ENCODE results near the gene RMI1.
"Not testable (repeated sequence)": the region's sequence is repeated elsewhere in the genome, so short reads cannot be mapped to it uniquely, and the experiment has no call there.

RMI1 gene

DNA sequence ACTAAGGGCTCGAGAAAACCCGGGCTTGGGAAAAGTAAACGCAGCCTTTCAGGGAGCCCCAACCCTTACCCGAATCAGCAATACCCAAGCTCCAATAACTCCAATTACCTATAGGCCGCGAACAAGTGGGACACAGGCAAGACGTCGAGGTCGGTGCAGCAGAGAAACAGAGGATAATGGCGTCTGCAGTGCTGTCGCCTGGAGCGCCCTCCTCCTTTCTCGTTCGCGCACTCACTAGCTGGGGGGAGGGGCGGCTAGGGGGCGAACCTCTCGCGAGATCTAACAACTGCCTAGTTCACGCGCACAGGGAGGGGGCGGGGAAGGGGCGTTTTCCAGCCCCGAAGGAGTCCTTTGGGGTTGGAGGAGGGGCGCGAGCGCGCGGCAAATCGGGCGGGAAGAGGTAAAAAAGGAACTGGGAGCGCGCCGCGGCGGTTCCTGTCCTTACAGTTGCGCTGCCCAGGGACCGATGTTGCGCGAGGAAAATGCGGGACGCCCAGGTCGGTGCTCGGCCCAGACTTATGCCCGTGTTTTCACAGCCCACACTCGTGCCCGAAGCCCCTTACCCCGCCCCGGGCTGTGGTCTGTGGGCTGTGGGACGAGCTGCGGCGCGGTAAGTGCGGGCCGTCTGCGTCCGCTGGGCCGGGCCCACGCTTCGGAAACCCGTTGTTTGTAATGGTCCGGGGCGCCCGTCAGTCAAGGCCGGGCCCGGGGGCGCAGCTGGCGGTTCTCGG is at the start of gene RMI1:
Gene RMI1 (plus strand): TSS at position 411 of the 731 bp plus-strand sequence. CDS start 20,182 bp downstream, outside the sequence.
- DNase-seq = peak; percentile 97

DNA sequence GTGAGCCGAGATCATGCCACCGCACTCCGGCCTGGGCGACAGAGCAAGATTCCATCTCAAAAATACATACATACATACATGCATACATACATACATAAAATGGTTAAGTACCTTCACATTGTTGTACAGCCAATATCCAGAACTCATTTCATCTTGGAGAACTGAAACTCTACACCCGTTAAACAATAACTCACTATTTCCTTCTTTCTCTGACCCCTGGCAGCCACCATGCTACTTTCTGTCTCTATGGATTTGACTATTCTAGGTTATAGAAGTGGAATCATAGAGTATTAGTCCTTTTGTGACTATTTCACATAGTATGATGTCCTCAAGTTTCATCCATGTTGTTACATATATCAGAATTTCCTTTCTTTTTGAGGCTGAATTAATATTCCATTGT is 49.7 kb upstream of the RMI1 start:
- no peak for DNase-seq

DNA sequence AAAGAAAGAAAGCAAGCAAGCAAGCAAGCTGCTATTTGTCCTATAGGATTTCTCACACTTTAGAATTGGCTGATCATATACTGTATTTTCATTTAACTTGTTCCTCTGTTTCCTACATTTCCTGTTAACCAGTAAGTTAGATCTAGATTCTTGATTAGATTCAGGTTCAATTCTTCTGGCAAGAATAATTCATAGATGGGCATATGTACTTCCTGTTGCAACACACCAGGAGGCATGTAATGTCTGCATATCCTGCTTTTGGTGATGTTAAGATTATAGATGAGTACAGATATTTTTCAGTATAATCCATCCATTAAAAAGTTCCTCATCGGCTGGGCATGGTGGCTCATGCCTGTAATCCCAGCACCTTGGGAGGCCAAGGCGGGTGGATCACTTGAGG is 48.6 kb upstream of the RMI1 start:
- DNase-seq = peak; percentile 3

DNA sequence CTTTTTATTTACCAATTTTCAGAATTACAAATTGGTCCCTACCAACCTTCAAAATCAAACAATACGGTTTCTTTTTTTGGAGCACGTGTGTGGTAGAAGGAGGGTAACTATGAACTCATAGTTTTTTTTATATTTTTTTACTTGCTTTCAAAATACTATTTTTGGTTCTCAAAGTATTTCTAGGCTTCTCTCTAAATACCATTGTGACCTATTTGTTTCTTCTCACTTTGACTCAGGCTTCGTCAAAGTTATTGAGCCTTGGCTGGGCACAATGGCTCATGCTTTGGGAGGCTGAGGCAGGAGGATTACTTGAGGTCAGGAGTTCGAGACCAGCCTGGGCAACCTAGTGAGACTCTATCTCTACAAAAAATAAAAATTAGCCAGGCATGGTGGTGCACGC is 47.8 kb upstream of the RMI1 start:
- DNase-seq = no peak

DNA sequence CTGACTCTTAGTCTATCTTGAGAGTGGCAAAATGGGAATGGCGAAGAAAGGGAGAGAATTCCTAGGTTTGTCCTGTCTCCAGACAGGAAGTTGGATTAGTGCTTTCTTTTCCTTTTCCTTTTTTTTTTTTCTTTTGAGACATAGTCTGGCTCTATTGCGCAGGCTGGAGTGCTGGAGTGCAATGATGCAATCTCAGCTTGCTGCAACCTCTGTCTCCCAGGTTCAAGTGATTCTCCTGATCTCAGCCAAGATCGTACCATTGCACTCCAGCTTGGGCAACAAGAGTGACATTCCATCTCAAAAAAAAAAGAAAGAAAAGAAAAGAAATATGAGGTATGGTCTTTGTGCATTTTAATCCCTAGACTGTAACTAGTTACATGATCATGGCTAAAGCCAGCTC is 46.8 kb upstream of the RMI1 start:
- DNase-seq = peak; percentile 61

DNA sequence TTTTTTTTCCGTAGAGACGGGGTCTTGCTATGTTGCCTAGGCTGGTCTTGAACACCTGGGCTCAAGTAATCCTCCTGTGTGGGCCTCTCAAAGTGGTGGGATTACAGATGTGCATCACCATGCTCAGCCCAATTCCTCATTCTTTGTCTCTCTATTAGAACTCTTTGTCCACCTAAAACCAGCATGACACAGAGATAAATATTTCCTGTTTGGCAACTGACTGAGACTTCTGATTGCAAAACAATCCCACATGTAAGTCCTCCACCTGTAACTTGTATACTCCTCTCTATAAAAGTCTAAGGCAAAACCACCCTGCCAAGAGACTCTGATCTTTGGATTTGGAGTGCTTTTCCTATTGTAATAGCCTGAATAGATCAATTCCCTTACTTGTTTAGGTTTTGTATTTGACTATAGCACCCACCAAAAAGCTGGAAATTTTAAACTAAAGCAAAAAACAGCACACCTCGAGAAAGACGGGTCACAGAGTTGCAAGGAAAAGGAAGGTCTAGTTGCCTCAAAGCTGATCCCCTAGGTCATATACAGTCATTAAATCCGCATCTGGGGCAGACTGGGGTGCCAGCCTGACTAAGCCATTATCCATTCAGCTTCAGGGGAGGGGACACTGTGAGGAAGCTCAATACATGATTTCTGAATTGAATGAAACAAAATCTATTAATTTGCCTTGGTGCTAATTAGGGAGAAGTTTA is 45.9 kb upstream of the RMI1 start:
- peak; percentile 78 for DNase-seq

DNA sequence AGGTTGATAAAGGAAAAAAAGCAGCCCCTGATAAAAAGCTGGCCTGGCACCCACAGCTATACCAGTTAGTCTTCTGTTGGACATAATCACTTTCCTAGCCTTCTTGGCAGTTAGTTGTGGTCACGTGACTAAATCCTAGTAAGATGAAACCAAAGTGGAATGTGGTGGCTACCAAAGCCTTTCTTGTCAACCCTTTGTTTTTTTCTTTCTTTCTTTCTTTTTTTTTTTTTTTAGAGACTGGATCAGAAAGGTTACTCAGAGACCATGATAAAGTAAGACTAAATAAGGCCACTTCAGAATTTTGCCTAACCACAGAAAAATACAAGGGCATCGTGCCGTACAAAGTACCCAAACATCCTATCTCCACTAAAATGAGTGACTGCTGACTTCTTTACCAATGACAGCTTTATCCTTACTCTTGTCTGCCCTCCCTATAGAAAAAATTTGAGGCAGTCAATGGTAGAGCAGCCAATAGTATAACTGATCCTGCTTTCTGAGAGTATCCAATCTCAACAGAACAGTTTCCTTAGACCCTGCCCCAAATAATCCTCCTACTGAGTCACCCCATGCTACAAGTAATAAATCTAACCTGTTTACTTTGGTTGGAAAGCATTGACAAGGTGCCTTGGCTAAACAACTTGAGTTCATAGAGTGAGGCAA is 45.2 kb upstream of the RMI1 start:
- DNase-seq = peak; percentile 85

DNA sequence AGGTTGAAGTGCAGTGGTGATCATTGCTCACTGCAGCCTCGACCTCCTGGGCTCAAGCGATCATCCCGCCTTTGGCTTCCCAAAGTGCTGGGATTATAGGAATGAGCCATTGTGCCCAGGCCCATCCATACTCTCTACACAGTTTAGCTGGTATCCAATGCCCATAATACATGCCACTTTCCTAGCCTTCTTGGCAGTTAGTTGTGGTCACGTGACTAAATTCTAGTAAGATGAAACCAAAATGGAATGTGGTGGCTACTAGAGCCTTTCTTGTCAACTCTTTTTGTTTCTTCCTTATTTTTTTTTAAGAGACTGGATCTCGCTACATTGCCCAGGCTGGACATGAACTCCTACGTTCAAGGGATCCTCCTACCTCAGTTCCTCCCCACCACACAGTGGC is 44.1 kb upstream of the RMI1 start:
- no peak for DNase-seq

DNA sequence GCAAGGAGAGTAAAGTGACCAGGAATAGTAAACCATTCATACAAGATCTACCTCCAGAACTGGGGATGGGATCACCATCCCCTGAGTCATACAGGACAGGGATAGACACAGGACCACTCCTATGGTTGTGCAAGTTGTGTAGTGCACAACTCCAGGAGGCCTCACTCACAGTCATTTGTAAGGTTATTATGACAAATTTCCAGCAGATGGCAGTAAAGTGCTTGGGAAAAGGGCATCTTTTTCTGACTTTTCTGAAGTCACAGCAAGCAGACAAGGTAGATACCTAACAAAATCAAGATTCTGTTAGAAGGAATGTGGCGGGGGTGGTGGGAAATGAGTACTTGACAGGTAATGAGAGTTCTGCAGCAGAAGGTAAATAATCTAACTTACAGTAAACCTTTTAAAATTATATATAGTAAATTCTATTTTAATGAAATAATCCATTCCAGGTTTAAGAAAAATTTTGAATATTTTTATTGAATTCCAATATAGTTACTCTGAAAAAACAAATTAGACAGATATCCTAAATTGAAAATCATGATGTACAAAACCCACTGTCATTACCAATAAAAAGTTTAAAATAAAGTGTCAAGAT is 42.6 kb upstream of the RMI1 start:
- peak; percentile 58 for DNase-seq

DNA sequence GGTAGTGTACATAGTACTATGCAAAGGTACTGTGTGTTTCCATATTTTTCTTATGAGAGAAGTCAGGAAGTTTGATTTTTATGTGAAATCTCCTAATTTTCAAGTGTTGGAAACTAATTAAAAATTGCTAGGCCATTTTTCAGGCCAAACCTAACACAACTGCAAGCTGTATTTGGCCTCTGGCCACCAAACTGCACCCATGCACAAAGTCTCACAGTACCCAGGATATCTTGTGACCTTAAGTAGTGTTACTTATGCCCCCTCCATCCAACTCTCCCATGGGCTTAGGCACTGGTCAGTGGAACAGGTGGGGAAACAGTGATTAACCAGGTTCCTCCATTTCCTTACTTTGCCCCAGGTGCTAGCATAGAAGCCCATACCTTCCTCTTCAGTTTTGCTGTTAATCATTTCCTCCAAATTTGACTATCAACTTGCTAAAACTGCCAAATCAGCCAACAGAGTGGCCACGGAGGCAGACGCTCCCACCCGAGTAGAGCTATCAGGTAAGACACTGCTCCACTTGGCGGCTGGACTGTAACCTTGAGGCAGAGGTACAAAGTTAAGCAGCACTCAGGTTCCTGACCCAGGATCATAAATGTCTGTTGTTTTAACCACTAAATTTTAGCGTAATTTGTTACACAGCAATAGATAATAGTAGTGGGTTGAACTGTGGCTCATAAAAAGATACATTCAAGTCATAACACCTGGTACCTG is 39.9 kb upstream of the RMI1 start:
- no peak for DNase-seq

DNA sequence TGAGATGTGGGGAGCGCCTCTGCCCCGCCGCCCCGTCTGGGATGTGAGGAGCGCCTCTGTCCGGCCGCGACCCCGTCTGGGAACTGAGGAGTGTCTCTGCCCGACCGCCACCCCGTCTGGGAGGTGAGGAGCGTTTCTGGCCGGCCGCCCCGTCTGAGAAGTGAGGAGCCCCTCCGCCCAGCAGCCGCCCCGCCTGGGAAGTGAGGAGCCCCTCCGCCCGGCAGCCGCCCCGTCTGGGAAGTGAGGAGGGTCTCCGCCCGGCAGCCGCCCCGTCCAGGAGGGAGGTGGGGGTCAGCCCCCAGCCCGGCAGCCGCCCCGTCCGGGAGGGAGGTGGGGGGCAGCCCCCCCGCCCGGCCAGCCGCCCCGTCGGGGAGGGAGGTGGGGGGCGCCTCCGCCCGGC is 32.5 kb upstream of the RMI1 start:
- not testable (repeated sequence) for DNase-seq

DNA sequence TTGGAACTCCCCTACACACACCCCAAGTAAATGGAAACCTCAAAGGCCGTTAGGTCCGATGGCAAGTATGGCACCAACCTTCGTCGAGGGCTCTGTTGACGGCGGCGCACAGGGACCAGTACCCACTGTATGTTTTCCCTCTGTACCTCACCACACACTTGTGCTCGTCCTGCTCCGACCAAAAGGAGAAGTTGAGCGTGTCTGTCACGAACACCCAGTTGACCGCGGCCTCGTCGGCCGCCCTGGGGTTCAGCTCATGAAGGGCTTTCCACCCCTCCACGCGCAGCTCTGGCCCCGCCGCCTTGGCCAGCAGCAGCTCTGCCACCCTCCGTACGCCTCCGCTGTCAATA is 24.5 kb upstream of the RMI1 start:
- DNase-seq = peak; percentile 8

DNA sequence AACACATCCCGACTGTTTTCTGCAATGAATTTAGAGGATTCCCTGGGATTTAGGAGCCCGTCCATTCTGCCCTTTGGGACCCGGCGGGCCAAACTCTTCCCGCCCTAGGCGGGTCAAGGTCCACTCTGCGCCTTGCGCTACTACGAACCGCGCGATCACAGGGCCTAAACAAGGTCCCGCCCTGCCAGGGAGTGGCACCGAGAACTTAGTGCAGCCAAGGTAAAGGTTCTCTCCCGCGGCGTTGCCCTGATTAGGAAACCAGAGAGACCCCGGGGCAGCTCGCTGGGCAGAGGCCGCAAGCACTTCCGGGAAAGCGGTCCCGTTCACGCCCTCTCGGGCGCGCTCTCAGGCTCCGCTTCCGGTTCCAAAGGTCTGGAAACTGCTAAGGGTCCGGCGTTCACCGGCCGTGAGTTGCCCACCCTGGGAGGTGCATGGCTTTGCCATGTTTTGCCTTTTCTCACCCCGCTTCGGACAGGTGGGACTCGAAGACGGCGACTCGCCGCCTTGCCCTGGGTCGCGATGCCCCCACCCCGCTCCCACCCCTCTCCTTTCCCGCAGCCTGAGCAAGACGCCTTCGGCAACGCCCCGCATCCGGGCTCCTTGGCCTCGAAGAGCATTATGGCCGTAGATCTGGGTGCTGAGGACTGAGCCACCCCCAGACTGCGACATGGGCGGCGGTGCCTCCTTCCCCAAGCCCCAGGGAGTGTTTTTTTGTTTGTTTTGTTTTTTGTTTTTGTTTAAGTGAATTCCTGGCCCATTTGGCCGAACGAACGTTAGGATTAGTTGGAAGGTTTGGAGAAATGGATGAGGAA is 24.0 kb upstream of the RMI1 start:
- peak; percentile 63 for DNase-seq

DNA sequence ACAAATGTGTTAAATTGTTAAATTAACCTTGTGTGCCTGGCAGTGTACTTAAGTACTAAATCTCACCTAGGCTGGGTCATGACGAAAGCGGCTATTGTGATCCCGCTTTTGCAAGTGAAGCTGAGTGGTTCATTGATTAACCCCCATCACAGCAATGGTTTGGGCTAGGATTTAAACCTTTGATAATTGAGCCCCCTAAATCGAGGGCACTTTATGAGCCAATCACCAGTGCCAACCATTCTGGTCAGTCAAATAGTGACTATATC is 23.4 kb upstream of the RMI1 start:
- DNase-seq = no peak

DNA sequence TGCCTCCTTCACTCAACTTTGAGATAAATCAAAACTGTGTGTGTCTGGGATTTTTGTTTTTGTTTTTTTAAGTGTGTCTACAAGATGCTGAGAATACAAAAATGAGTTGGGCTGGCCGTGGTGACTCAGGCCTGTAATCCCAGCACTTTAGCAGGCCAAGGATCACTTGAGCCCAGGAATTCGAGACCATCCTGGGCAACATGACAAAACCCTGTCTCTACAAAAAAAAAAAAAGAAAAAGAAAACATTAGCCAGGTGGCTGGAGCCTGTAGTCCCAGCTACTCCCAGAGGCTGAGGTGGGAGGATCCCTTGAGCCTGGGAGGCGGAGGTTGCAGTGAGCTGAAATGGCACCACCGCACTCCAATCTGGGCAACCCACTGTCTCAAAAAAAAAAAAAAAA is 21.5 kb upstream of the RMI1 start:
- peak; percentile 75 for DNase-seq

DNA sequence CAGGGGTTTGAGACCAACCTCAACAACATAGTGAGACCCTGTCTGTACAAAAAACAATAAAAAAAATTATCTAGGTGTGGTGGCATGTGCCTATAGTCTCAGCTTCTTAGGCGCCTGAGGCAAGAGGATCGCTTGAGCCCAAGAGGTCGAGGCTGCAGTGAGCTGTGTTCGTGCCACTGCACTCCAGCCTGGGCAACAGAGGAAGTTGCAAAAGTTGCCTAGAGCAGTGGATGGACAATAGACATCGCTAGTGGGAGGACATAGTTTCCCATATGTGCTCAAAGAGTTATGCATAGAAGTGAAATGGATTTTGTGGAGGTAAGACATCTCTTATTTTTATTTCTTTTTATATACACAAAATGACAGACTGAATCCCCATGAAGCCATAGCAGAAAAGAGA is 19.6 kb upstream of the RMI1 start:
- no peak for DNase-seq

DNA sequence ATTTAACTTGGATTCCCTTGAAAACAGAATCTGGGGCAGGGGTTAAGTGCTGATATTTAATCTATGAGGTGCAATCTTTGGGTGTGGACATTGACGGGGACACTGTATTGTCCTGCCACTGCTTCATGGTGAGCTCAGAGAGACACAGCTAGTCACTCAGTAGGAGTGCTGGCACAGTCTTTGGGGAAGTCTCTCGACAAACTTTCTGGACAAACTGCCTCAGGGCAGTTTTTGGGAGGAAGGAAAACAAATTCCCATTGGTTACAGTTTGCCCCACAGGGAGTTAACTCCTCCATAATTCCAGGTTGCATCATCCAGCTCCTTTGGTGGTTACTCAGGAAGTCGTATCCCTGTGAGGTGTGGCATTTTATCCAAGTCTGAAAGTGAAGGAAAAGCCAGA is 18.4 kb upstream of the RMI1 start:
- no peak for DNase-seq

DNA sequence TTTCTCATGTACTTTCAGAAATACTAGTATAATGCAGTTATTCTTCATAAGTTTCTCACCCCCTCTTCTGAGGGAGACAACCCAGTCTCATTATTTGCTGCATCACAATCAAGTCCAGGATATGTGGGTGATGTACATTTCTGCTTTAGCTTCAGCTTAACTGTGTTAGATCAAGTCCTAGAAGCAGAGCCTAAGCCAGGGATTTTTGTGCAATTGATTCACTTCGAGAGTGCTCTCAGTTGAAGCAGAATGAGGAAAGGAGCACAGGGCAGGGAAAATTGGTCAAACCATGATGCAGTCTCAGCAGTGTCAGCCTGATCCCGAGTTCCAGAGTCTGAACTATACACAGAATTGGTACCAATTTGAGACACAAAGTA is 15.6 kb upstream of the RMI1 start:
- peak; percentile 7 for DNase-seq

DNA sequence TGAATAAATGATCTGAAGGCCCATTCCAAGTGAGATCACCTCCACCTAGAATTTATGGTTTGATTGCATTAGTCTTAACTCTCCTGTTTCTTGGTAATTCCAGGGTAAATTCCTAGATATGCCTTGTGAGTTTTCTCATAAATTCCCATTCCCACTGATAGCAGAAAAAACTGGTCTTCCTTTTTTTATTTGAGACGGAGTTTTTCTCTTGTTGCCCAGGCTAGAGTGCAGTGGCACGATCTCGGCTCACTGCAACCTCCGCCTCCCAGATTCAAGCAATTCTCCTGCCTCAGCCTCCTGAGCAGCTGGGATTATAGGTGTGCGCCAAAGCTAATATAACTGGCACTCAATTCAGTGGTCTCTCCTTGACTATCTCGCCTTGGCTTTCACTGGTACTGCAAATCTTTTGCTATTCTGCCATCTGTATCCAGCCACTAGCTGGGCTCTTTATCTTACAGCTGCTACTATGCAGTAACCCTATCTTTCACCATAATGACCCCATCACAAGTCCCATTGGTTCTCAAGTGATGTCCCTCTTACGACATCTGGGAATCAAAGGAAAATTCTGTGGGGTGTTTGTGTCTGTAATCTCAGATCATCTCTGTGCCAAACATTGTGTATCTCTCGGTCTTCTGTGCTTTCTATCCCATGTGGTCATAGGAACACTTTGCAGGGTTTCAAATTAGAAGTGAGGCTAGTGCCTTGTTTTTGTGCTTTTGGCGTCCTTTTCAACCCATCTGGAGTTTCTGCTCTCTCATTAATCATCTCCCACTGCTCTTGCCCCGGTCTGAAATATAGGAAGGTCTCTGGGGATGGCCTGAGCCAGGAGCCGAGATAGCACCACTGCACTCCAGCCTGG is 15.0 kb upstream of the RMI1 start:
- peak; percentile 28 for DNase-seq

DNA sequence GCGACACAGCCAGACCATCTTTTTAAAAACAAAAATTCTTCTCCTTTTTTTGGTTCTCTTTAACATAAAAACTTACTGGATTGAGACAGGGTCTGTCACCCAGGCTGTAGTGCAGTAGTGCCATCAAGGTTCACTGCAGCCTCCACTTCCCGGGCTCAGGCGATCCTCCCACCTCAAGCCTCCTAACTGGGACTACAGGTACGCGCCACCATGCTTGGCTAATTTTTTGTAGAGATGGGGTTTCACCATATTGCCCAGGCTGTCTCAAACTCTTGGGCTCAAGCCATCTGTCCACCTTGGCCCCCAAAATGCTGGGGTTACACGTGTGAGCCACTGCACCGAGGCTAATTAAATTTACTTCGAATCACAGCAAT is 14.4 kb upstream of the RMI1 start:
- no peak for DNase-seq

DNA sequence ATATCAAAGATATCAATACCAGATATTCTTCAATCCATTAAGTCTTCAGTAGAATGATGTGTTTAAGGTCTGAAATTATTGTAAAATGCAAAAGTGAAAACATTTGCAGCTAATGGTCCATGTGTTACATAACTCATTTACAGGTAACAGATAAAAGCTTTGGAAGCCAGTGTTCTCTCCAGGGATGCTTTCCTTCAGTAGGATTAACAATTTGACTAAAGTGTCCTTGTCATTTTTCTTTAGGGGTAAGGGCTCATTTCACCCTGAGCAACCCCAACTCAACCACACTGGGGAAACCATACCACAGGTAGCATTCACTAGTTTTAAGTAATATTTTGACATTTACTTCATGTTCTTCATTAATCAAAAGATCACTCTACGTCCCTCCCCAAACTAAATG is 13.5 kb upstream of the RMI1 start:
- no peak for DNase-seq

DNA sequence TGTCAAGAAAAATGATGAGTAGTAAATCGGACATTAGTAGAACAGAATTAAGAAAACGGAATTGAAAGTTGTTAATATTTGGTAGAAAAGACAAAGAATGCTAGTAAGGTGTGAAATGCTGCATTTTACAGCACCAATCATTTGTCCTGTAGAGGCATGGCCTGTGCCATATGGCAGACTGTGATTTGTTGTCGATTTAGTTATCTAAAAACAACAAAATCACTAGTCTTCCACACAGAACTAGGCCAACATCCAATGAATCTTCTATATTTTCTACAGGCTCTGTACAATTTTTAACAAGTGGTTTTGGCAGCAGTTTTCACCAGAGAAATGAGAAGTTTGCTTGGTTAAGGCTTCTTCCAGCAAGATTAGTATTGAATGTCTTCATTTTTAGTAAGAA is 11.0 kb upstream of the RMI1 start:
- DNase-seq = no peak

All from HCEC 1CT (cell line).